HG03135 (cell line): Measurements from ENCODE around the gene GATA5.

ENCODE experiments used
- ATAC-seq: cut with Tn5 transposase; IDR thresholded peaks from one replicate; pipeline ENCODE4 v1.9.1; 2021; ENCODE audit warnings: mild to moderate bottlenecking, moderate library complexity; ENCODE audit not compliant: unreplicated experiment

The GATA5 gene

DNA sequence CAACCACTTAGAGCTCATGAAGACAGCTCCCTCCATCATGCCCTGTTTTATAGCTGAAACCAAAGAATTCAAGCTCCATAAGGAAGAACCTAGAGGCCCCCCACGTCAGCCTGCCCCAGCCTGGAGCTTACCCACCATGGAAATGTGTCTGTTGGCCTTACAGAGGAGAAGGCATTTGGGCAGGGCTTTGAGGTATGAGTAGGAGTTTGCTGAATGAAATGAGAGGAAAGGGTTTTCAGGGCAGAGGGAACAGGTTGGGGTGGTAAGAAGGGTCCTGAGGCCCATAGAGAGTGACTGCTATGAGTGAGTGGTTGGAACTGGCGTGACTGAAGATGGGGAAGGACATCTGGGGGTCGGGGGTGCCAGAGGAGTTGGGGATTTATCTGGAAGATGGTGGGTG, 12.7 kb upstream of the GATA5 start:
- ATAC-seq: no peak

DNA sequence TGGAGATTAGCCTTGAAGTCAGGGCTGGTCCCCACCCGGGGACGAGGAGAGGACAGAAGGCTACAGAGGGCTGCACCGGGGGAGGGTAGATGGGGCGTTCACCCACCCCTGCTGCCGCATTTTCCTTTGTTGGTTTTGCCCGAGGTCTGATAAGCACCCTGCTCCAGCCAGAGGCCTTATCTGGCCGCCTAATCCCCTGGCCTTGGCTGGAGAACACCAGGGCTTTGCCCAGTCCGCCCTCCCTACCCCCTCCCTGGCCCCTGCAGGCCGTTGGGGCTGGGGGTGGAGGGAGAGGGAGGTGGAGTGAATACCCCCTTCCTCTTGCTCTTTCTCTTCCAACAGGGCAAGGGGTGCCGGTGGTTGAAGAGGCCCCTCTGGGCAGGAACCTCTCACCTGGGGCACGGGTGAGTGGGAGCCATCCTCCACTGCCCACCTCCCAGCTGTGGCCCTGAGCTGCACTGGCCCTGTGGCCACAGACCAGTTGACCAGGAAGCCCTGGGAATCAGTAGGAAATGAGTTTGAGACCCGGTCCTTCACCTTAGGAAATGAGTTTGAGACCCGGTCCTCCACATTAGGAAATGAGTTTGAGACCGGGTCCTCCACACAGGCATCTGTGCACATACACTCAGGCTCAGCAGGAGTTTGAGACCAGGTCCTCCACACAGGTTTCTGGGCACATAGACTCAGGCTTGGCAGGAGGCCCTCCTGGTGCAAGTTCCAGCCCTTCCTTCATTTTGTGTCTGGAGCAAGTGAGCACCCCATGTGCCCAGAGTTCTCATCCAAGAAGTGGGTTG, 12.0 kb upstream of the GATA5 start:
- no peak for ATAC-seq

DNA sequence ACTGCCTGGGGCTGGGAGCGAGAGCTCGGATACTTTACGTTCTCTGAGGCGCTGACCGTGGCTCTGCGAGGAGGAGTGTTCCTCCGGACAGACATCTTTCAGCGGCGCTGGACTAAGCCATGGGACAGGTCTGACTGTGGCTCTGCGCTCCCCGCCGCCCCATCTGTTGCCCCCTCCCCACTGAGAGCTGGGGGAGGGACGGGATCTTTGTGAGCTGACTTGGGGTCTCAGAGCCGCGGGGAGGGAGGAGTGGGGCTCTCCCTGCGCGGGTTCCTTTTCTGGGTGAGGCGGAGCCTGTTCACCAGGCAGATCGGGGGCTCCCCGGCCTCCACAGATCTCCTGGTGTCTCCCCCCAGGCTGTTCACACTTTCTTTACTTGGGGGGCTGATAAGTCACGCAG, 11.3 kb upstream of the GATA5 start:
- ATAC-seq: no peak

DNA sequence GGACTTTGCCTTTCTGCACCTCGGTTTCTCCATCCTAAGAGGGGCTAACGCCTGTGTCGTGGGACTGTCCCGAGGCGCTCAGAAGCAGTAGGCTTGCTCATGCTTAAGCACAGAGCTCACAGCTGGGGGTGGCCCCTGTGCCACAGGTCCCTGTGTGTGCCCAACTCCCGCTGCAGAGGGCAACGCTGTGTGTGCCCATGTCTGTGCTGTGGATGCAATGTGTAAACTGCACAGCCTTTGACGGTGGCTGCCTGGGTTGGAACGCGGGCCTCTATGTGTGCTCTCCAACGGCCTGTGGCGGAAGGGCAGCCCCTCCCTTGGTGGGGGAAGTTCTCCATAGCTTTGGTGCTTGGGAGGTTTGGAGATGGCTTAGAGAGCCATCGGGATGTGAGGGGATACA, 10.7 kb upstream of the GATA5 start:
- ATAC-seq: no peak

DNA sequence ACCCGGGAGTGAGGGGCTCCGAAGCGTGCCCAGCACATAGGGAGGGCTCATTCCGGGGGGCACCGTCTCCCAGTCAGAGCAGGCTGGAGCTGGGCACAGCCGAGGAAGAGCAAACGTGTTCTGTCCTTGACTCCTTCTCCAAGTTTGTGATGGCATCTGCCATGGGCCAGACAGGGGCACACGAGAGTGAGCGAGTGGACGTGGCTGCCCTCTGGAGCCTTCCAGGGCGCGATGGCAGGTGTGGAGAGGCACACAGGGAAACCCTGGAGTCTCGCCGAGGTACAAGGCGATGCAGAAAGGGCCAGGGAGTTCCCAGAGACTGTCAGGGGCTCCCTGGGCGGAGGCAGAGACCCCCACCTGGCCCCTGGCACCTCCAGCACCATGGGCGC, 9.9 kb upstream of the GATA5 start:
- no peak for ATAC-seq

DNA sequence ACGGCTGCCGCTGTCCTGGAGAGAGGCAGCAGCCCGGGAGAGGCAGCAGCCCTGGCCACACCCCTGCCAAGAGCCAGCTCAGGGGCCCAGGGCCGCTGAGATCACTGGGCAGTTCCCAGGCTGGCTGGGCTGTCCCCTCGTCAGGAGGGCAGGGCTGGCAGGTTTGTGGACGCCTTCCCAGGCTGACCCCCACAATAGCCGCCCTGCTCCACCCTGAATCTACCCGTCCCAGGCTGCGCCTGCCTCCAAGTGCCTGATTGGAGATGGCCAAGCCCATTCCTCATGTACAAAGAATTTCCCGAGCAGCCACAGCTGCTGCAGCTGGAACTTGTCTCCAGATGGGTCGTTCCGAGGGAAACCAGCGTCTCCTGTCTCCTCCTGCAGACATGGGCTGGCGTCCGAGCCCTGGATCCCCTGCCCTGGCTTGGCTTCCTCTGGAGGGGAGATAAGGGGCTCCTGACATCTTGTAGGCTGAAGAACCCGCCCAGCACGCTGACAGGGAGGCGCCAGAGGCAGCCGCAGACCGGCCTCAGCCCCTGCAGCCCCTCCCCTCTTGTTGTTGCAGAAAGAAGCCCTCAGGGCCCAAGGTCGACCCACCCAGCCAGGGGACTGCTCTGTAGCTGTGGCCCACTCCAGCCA, 9.4 kb upstream of the GATA5 start:
- ATAC-seq: no peak

DNA sequence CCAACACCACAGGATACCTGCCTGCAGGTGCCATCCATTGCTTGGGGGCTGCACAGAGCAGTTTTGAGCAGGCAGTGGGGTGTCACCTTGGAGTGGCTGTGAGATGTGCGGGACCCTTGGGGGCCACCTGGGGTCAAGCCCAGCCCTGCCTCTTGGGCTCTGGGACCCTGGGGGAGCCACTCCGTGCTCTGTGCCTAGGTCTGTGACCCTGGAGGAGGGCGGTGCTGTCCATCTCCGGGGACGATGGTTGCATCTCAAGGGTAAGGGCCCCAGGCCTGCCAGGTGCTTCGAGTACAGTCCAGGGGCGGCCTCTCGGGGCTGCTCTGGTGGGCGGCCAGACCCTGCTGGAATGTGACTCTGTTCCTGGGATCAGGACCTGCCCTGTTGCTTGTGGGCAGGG, 8.7 kb upstream of the GATA5 start:
- ATAC-seq: no peak

DNA sequence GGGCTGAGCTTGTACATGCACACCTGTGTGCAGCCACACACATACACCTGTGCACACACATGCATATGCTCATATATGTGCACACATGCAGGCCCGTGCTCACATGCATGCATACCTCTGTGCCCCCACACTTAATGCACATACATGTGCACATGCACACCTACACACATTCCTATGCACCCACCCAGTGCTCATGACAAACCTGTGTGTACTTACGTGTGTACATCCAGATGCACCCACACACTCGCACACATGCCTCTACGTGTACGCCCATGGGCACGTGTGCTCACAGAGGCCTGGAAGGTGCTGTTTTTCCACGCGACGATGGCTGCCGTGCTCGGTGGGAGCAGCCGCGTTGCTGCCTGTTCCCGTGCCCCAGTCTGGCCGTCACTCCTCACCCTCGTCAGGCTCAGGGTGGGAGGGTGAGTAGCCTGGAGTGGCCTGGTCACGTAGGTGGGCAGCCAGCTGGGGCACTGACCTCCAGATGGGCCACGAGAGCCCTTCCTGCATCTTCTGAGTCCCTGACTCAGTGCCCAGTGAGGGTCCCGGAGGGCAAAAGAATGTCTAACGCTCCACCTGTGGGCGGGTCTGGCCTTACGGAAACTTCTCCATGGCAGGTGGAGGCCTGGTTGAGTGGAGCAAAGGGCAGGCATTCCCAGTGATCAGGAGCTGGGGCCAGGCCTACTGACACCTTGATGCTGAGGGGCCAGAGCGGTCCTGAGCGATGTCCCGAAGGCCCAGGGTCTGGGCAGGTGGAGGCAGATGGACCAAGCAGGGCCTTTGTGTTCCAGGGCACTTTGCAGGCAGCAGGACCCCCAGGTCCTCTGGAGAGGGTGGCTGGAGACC, 8.0 kb upstream of the GATA5 start:
- no peak for ATAC-seq

DNA sequence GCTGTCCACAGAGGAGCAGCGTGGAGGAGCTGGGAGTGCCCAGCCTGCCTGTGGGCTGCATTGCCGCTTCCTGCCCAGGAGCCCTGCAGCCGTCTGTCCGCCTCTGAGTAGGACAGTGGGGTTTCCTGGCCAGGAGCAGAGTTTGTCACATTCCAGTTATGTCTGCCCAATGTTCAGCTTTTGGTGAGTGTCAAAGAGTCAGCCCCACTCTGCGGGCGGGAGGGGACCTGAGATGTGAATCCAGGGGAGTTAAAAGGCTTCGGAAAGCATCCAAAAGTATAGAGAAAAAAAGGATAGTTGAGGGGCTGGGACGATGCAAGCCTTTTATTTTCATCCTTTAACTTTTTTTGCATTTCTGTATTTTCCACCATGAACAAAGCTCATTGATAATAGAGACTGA, 7.2 kb upstream of the GATA5 start:
- ATAC-seq: no peak

DNA sequence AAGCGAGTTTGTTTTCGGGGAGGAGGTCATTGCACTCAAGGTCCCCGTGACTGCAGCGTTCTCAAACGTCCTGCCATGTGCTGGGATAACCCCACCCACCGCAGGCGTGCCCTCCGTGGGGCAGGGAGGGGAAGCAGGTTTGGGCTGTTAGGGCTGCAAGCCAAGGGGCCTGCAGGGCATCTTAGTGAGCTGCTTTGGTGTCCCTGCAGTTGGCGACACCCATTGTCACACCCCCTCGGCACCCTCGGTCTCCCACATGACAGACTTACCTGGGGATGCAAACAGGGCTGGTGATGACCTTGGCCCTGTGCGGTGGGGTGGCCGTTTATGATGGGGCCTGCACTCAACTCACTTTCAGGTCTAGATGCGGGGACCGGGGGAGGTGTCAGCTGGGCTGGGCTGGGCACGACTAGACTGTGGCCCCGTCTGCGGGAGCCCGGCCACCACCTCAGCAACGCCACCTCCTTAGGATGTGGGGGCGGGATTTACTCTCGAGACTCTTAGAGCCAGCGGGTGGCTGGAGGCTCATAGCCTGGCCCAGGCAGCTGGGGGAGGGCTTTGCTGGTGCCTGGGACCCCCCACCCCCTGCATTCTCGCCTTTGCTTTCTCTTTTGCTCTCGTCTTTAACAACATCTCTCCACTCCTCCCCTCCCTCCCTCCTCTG, 6.5 kb upstream of the GATA5 start:
- ATAC-seq: no peak

DNA sequence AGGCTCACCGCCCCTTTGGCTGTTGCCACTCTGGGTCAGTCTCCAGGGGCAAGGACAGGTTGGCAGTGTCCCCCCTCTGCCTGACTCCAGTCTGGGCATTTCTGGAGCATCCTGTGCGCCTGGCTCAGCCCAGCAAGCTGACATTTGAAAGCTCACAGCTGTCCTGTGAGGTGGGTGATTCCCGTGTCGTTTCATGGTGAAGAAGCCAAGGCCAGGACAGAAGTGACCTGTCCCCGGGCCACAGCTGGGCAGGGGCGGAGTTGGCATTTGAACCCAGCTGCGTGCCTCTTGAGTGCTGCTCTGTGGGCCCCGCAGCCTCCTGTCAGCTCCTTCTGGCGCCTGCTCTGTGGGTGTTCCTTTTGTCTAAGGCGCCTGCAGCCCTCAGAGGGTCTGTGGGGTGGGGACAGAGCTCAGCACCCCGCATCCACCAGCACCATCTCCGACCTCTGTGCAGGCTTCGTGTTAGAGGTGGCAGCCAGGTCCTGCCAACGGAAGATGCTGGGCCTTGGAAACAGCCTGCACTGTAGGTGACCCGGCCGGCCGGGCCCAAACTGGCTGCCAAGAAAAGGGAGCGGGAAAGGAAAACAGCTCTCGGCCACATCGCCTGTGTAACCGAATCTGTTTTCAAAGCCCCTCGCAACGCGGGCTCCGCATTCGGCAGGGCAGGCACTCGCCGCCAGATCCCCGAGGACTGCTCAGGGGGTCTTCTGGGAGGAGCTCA, 5.8 kb upstream of the GATA5 start:
- no peak for ATAC-seq

DNA sequence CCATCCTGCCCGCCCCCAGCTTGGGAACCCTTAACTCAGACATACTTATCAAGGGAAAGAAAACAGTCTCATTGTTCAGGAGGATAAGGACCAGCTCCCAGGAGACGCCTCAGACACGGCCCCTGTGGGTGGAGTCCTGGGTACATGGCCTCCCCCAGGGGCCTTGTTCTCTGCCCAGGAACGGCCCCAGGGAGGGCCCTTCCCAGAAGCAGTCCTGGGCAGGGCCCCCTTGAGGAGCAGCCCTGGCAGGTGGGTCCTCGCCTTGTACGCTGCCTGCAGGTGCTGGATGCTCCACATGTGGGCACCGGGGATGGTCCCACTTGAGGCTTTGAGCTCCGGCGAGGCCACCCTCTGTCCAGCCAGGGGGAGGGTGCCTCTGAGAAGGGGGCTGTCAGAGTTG, 4.5 kb upstream of the GATA5 start:
- no peak for ATAC-seq

DNA sequence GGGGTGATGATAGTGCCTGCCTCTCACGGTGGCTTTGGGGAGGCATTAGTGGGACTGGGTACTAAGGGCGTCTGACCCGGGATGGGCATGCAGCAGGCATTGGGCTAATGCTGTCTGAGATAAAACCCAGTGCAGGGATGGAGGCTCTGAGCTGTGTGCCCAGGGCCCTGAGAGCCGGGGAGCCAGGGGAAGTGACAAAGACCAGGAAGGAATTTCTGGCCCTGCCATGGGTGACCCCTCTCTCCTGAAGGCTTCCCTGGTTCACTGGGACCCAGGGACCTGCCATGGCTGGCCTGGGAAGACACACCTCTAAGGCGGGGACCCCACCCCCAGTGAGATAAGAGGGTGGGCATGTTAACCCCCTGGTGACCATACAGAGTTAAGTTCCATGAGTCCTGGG, 3.9 kb upstream of the GATA5 start:
- ATAC-seq: no peak

DNA sequence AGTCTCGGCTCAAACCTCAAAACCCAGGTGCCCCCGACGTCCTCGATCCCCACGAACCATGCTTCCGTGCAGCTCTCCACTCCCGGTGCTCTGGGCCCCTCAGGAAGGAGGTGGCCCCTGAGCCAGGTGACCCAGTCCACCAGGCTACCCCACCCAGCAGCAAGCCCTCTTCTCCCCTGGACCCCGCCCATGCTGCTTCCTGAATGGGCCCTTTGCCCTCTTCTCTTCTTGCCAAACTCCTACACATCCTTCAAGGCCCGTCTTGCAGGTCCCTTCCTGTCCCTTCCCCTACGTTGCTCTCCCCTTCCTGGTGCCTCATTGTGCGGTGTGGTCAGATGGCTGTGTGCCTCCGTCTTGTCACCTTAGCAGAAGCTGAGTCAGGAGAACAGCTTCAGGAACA, 3.4 kb upstream of the GATA5 start:
- no peak for ATAC-seq

DNA sequence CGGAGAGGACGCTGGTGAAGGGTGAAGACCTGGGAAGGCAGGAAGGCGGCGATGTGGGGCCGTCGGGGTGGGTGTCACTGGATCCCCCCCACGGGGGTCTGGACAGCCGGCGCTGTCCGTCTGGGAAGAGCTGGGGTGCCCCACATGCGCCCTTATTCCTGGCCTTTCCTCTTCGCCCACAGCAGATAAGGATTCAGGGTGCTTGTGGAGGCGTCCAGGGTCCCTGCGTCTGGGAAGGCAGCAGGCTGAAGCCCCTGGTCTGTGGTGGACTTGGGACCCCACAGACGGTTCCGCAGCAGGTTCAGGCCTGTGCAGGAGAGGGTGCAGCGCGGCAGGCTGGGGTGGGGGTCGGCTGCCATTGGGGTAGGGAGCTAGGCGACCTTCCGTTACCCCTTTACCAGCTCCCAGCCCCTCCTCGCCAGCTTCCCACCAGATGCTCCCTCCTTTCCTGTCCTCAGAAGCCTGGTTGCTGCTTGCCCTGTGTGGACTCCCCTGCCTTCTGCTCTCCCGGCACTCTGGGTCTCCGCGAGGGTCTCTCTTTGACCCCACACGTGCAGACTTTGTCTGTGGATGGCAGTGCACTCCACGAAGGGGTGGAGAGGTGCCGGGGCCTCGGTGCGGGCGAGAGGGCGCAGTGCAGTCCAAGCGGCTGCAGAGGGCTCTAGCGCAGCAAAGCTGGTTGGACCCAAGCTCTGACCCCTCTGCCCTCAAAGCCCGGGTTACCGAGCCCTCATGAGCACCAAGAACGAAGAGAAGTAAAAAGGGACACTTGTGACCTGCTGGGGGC, 2.1 kb upstream of the GATA5 start:
- no peak for ATAC-seq

DNA sequence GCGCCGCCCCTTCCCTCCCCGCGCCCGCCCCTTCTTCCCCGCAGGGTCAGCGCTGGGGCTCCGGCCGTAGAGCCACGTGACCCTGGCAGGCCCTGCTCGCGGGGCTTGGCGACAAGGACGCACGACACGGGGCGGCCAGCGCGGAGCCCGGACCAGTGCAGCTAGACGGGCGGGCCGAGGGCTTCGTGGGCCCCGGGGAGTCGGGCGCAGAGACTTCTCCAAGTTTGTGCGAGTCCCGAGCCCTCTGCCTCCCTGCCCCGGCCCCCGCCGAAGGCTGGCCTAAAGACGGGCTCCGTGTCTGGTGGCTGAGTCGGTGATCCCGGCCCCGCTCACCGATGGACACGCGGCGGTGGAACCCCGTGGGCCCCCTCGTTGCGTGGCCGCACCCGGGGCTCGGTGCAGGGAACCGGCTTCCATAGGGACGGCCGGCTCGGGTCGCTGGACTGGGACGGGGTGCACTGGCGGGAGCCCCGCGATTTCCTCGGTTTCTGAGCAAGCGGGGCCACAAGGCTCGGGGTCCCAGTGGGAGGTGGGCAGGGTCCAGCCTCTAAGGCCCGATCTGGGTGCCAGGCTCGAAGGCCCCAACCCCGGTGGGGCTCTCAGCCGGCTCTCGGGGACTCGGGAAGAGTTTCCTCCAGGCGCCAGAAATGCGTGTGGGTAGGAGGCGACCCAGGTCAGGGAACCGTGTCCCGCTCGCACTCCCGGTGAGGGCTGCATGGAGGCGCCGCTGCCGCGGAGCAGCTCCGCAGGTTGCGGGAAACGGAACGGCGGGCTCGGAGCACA, 452 bp upstream of the GATA5 start:
- no peak for ATAC-seq

DNA sequence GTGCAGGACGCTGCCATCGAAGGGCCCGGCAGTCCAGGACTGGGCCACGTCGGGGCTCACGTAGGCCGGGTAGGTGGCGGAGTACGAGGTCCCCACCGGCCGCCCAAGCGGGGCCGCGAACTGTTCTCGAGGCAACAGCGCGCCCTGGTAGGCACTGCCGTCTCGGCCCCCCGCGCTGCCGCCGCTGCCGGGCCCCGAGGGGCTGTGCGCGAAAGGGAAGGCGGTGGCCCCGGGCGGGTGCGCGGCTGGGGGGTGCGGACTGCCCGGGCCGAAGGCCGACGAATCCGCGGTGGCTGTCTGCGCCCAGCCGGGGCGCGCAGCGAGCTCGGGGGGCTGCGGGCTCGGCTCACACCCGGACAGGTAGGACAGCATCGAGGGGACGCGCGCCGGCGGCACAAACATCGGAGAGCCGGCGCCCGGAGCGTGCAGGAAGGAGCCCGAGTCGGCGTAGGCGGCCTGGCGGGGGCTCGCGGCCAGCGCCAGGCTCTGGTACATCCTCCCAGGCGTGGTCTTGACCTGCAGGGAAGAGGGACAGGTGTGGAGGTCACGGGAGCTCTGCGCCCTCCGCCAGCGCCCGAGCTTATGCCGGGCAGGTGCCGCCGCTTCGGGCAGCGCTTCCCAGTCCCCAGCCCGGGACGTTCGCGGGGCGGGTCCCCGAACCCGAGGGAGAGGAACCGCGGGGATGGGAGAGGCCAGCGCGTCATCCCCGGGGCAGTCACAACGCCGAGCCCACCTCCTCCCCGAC, 596 bp downstream of the GATA5 start:
- ATAC-seq: no peak

DNA sequence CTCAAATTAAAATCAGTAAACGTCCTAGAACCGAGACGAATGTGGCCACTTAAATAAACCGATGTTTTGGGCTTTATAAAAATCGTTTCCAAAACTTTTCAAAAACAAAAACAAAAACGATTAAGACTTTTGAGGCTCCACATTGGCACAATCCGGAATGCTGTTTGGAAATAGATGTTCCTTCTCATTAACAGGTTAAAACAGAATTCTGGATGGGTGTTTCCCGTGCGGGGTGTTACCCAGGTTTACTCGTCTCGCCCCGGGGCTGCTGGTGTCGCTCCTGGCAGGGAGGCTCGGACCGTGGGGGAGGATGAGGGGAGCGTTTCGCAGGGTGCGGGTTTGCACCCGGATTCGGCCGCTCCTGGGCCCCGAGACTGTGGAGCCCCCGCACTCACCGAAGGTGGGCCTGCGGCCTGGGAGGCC, 1.2 kb downstream of the GATA5 start:
- no peak for ATAC-seq
